Kidney epithelial cell (primary cell): ENCODE data around the gene ASCL2. TPM values are rescaled to one million over a fixed set of nuclear protein-coding genes. Genes with fewer than 3 reads are reported as not detected.

Experiments used
- DNase-seq: peaks from one replicate; pipeline ENCODE4 v3.0.0-alpha.2; 2010; ENCODE audit warnings: low read depth
- H3K27me3 ChIP-seq: 2 replicates; pipeline ENCODE4 v1.6.0; 2011; ENCODE audit warnings: low read length; ENCODE audit not compliant: control insufficient read depth, insufficient read depth
- H3K36me3 ChIP-seq: 2 replicates; pipeline ENCODE4 v1.5.1; 2011; ENCODE audit warnings: low read length; ENCODE audit not compliant: control insufficient read depth, insufficient read depth
- H3K4me3 ChIP-seq: 2 replicates; pipeline ENCODE4 v1.5.1; 2011; ENCODE audit warnings: low read depth, mild to moderate bottlenecking, control low read depth, low read length
- total RNA-seq: library from RNA; depleted of rRNA; stranded (reverse); fragments of >200 nt; gene quantifications from 2 replicates; pipeline ENCODE4 v1.2.3, GENCODE V29; 2015
- TF ChIP-seq, protein P1 (sequence below): IDR thresholded peaks from 2 replicates; pipeline ENCODE4 v1.5.1; 2011; ENCODE audit warnings: mild to moderate bottlenecking, moderate library complexity, low read length, control low read depth, inconsistent platforms; ENCODE audit not compliant: insufficient read depth, poor library complexity, severe bottlenecking

The ASCL2 gene
- total RNA-seq, 1 donor from 2014 or later, result not detected

DNA sequence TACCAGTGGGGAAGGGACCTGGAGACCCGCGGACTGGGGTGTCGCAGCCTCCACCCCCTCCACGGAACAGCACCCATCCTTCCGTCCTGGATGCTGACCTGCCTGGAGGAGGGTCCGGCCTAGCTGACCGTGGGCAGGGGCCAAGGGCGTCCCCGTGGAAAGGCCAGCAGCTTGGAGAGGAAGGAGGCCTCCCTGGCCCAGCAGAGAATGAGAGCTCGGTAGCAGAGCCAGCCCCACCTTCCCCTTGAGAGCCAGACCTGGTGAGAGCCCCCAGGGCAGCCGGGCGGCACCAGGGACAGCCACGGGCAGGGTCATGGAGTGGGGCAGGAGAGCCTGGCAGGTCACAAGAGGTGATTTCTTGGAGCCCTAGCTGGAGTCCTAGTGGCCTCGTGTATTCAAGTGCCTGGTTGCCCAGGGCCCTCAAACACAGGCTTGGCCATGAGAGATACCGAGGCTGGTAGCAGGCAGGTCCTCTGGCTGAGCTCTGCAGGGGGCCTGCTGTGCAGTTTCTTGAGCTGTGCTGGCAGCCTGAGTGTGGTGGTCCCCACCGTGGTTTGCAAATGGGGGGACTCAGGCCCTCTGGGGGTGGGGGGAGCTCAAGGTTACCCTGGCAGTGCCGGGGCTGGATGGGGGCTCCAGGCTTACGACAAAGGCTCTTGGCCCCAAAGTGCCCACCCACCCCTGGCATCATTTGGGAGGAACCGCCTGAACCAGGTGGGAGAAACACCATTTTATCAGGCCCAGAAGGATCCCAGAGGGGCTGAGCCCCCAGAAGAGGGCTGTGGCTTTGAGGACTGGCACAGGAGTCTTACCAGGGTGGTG, 39.1 kb upstream of the ASCL2 start:
- H3K4me3 ChIP-seq, result no peak overlapping the region
- peaks cover 3% of the 10 kb centered on the region for H3K27me3 ChIP-seq
- no peak for DNase-seq
- no peaks in the 10 kb centered on the region for H3K36me3 ChIP-seq
- TF ChIP-seq, protein P1, sequence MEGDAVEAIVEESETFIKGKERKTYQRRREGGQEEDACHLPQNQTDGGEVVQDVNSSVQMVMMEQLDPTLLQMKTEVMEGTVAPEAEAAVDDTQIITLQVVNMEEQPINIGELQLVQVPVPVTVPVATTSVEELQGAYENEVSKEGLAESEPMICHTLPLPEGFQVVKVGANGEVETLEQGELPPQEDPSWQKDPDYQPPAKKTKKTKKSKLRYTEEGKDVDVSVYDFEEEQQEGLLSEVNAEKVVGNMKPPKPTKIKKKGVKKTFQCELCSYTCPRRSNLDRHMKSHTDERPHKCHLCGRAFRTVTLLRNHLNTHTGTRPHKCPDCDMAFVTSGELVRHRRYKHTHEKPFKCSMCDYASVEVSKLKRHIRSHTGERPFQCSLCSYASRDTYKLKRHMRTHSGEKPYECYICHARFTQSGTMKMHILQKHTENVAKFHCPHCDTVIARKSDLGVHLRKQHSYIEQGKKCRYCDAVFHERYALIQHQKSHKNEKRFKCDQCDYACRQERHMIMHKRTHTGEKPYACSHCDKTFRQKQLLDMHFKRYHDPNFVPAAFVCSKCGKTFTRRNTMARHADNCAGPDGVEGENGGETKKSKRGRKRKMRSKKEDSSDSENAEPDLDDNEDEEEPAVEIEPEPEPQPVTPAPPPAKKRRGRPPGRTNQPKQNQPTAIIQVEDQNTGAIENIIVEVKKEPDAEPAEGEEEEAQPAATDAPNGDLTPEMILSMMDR, result no peak

DNA sequence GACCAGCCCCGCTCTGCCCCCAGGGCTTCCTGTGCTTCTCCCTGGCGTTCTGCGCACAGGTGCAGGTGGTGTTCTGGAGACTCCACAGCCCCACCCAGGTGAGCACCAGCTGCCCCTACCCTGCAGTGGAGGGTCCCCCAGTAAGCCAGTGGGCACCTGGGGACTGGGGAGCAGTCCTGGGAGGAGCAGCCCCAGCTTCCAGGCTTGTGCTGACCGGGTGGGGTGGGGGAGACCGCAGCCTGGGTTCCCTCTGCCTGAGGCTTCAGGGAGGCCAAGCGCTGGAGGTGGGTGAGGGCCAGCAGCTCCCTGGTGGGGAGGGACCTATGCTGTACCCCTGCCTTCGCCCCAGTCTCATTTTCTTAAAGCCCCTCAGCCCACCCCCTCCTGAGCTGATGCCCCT, 38.3 kb upstream of the ASCL2 start:
- no peak overlapping the region for H3K4me3 ChIP-seq
- no peak for DNase-seq
- no peaks in the 10 kb centered on the region for H3K36me3 ChIP-seq
- H3K27me3 ChIP-seq, result peaks cover 3% of the 10 kb centered on the region
- TF ChIP-seq, protein P1, result no peak

DNA sequence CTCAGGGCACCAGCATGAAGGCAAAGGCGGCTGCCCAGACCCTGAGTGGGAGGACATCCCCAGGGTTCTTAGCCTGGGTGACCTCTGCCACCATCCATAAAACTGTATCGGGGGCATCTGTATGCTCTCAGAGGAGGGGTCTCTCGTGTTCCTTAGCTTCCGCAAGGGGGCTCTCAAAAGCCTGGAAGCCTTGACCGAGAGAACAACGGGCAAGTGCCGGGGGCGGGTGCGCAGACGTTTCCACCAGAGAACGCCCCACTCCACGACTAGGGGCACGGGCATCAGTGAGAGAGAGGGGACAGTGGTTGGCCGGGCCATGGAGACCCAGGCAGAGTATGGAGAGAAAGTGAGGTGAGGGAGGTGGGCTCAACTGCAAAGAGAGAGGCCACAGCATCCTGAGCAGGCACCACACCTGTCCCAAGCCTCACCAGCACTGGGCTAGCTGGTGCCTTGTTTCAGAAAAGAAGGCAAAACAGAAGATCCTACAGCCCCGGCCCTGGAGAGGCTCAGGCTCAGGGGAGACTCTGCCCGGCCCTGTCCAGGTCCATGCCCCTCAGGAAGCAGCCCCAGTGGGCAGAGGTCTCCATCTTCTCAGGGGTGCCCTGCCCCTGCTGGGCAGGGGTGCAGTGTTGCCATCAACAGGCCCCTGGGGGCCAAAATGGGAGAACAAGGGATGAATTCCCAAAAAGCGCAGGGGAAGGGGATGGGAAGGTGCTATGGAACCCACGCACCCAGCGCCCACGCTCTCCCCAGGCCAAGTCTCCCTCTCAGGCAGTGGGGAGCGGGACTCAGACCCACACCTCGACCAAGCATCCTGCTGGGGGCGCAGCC, 37.3 kb upstream of the ASCL2 start:
- H3K27me3 ChIP-seq, result peaks cover 3% of the 10 kb centered on the region
- no peak overlapping the region for H3K4me3 ChIP-seq
- TF ChIP-seq, protein P1, result no peak
- no peaks in the 10 kb centered on the region for H3K36me3 ChIP-seq
- no peak for DNase-seq

DNA sequence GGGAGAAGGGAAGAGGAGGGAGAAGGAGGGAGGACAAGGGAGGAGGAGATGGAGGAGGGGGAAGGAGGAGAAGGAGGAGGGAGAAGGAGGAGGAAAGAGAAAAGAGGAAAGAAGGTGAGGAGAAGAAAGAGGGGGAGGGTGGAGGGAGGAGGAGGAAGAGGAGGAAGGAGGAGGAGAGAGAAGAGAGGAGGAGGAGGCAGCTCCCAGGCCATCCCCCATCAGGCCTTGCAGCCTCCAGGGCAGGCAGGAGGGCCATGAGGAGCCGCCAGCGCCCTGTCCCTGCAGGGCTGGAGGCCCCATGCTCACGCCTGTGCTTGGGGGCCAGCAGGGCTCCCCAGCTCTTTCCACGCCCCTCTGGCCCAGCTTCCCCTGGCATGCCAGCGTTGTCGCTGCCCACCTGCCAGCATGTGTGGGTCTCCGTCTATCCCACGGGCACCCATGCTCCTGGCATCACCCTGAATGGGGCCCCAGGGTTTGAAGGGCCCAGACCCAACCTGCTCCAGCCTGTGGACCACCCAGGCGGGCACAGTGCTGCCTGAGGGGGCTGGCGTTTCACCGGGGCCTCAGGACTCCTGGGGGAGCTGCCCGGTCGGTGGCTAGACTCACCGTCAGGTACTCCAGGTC, 36.6 kb upstream of the ASCL2 start:
- DNase-seq, result no peak
- Histone ChIP-seq H3K27me3 (peaks cover 3% of the 10 kb centered on the region), H3K36me3 (no peaks in the 10 kb centered on the region), H3K4me3 (no peak overlapping the region)
- TF ChIP-seq, protein P1, result no peak

DNA sequence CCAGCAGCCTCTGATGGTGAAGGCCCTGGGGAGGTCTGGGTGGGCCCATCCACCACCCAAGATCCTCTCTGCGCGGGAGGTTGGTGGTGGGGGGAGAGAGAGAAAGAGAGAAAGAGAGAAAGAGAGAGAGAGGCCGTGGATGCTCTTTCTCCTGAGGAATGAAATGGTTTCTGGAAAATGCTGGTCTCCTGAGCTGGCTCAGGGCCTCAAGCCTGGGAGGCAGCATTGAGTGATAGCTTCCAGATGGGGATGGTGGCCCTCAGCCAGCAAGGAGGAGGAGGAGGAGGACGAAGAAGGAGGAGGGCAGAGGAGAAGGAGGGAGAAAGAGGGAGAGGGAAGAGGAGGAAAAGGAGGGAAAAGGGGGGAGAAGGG, 36.0 kb upstream of the ASCL2 start:
- H3K4me3 ChIP-seq, result no peak overlapping the region
- DNase-seq, result no peak
- H3K36me3 ChIP-seq, result no peaks in the 10 kb centered on the region
- TF ChIP-seq, protein P1, result no peak
- peaks cover 3% of the 10 kb centered on the region for H3K27me3 ChIP-seq
